PC-3 (cell line): Measurements from ENCODE around the gene DLG2. TPM values are rescaled to one million over a fixed set of nuclear protein-coding genes. Genes with fewer than 3 reads are reported as not detected.

Experiments
- ATAC-seq: fragments of 200-7000 bp; cut with Tn5 transposase; 2 replicates; pipeline ENCODE4 v1.9.1; 2020; ENCODE audit warnings: mild to moderate bottlenecking, moderate library complexity
- BruUV-seq: library from RNA; stranded (reverse); fragments of 400-500 nt; replicated peaks from 2 replicates; lab custom pipeline; 2021; lab: Mats Ljungman, UMichigan
- CTCF ChIA-PET: fragments of 300-600 bp; sonication (Branson Sonifier 250); formaldehyde crosslinking; loops from one replicate; lab custom pipeline; 2022; ENCODE audit warnings: antibody characterized with exemption; lab: Charles Lee
- POLR2A ChIA-PET: fragments of 300-600 bp; sonication (Branson Sonifier 250); formaldehyde crosslinking; loops from one replicate; lab custom pipeline; 2022; ENCODE audit warnings: antibody characterized with exemption; ENCODE audit not compliant: unreplicated experiment; lab: Charles Lee
- DNase-seq: peaks from one replicate; pipeline ENCODE4 v3.0.0-alpha.2; 2015
- H2AFZ ChIP-seq: fragments of 300-600 bp; sonication (generic); 2 replicates; pipeline ENCODE4 v1.6.0; 2016; ENCODE audit warnings: antibody characterized with exemption, low read length
- H3F3A ChIP-seq: fragments of 300-600 bp; sonication (generic); one replicate; pipeline ENCODE4 v1.6.0; 2017; ENCODE audit warnings: antibody characterized with exemption, low read length, control low read depth, mild to moderate bottlenecking; ENCODE audit not compliant: unreplicated experiment
- H3K27ac ChIP-seq: fragments of 300-600 bp; sonication (generic); 2 replicates; pipeline ENCODE4 v1.5.1; 2016; ENCODE audit warnings: mild to moderate bottlenecking, low read length
- H3K27me3 ChIP-seq: fragments of 300-600 bp; sonication (generic); 2 replicates; pipeline ENCODE4 v1.6.1; 2016; ENCODE audit warnings: low read length, mixed read lengths
- H3K36me3 ChIP-seq: fragments of 300-600 bp; sonication (generic); 2 replicates; pipeline ENCODE4 v1.6.1; 2016; ENCODE audit warnings: low read depth, mixed run types, low read length, mixed read lengths
- H3K4me1 ChIP-seq: fragments of 300-600 bp; sonication (generic); 2 replicates; pipeline ENCODE4 v1.5.1; 2016; ENCODE audit warnings: low read length; ENCODE audit not compliant: insufficient read depth
- H3K4me2 ChIP-seq: fragments of 300-600 bp; sonication (generic); 2 replicates; pipeline ENCODE4 v1.6.0; 2016; ENCODE audit warnings: low read length
- H3K4me3 ChIP-seq: fragments of 300-600 bp; sonication (generic); 2 replicates; pipeline ENCODE4 v1.5.1; 2016; ENCODE audit warnings: mild to moderate bottlenecking, low read length, mixed read lengths
- H3K79me2 ChIP-seq: fragments of 300-600 bp; sonication (generic); 2 replicates; pipeline ENCODE4 v1.6.1; 2017; ENCODE audit warnings: low read length, mixed read lengths
- H3K9ac ChIP-seq: fragments of 300-600 bp; sonication (generic); 2 replicates; pipeline ENCODE4 v1.6.0; 2016; ENCODE audit warnings: mild to moderate bottlenecking, low read length
- H3K9me2 ChIP-seq: fragments of 300-600 bp; sonication (generic); replicated peaks from 2 replicates; pipeline ENCODE4 v1.6.1; 2016; ENCODE audit warnings: mixed run types, low read length, mixed read lengths
- H3K9me3 ChIP-seq: fragments of 300-600 bp; sonication (generic); 2 replicates; pipeline ENCODE4 v1.6.1; 2016; ENCODE audit warnings: low read length, mixed read lengths
- H4K20me1 ChIP-seq: fragments of 300-600 bp; sonication (generic); 2 replicates; pipeline ENCODE4 v1.6.1; 2016; ENCODE audit warnings: low read length, mixed read lengths
- CTCF ChIP-seq: fragments of 300-600 bp; sonication (generic); conservative IDR thresholded peaks from 2 replicates; pipeline ENCODE4 v1.5.1; 2017; ENCODE audit warnings: antibody characterized with exemption, low read depth, mild to moderate bottlenecking, low read length
- EZH2 ChIP-seq: fragments of 300-600 bp; sonication (generic); IDR thresholded peaks from one replicate; pipeline ENCODE4 v1.6.1; 2017; ENCODE audit warnings: antibody characterized with exemption, mild to moderate bottlenecking, low read length; ENCODE audit not compliant: unreplicated experiment
- EZH2phosphoT487 ChIP-seq: fragments of 300-600 bp; sonication (generic); IDR thresholded peaks from 2 replicates; pipeline ENCODE4 v1.6.1; 2018; ENCODE audit warnings: mild to moderate bottlenecking, antibody characterized with exemption, low read length, borderline replicate concordance
- intact Hi-C: fragments of 100-400 bp; cut with micrococcal nuclease; formaldehyde crosslinking; loops from 2 replicates; pipeline ENCODE4 v1.9.0; 2023
- total RNA-seq: library from RNA; depleted of rRNA; stranded (reverse); fragments of >200 nt; gene quantifications from 2 replicates; pipeline ENCODE4 v1.2.3, GENCODE V29; 2014

The DLG2 gene
- total RNA-seq, 1 experiment from 2014 or later = 0.58 TPM

GRCh38 chr11:85582111-85582510 is 45.0 kb downstream of the DLG2 start:
- TF ChIP-seq CTCF (no peak), EZH2 (no peak), EZH2phosphoT487 (no peak)
- no peaks in the 10 kb centered on the region for H3K9me3 ChIP-seq
- no peaks in the 10 kb centered on the region for H3K36me3 ChIP-seq
- H3K4me3 ChIP-seq = no peak overlapping the region
- H3K4me1 ChIP-seq = no peaks in the 10 kb centered on the region
- POLR2A ChIA-PET = no interaction called here
- intact Hi-C loops = no loop called here
- BruUV-seq = no TSS peak
- ATAC-seq (no peak), DNase-seq (no peak)
- H3F3A ChIP-seq = no peaks in the 10 kb centered on the region
- H4K20me1 ChIP-seq = no peaks in the 10 kb centered on the region
- H3K79me2 ChIP-seq = no peaks in the 10 kb centered on the region
- H3K27ac ChIP-seq = no peak overlapping the region
- H2AFZ ChIP-seq = no peak overlapping the region
- no peak overlapping the region for H3K4me2 ChIP-seq
- H3K9ac ChIP-seq = no peak overlapping the region
- H3K9me2 ChIP-seq = no peaks in the 10 kb centered on the region
- CTCF ChIA-PET = no interaction called here
- no peaks in the 10 kb centered on the region for H3K27me3 ChIP-seq

GRCh38 chr11:85575388-85575787 is 51.8 kb downstream of the DLG2 start:
- Histone ChIP-seq H3K27me3 (no peaks in the 10 kb centered on the region; the same call in 1 of the 2 replicates), H3K4me2 (no peak overlapping the region), H3K4me3 (no peak overlapping the region), H3K9me3 (no peaks in the 10 kb centered on the region), H3K4me1 (no peaks in the 10 kb centered on the region), H3K9ac (no peak overlapping the region), H3F3A (no peaks in the 10 kb centered on the region), H4K20me1 (no peaks in the 10 kb centered on the region), H3K9me2 (no peaks in the 10 kb centered on the region), H3K27ac (no peak overlapping the region), H3K79me2 (no peaks in the 10 kb centered on the region), H3K36me3 (no peaks in the 10 kb centered on the region), H2AFZ (no peak overlapping the region)
- no peak for TF ChIP-seq CTCF
- no peak for TF ChIP-seq EZH2
- TF ChIP-seq EZH2phosphoT487 = no peak
- CTCF ChIA-PET = no interaction called here
- intact Hi-C loops = no loop called here
- POLR2A ChIA-PET = no interaction called here
- no TSS peak for BruUV-seq
- ATAC-seq (no peak), DNase-seq (no peak)

GRCh38 chr11:85572056-85572455 is 55.1 kb downstream of the DLG2 start:
- ATAC-seq (no peak), DNase-seq (no peak)
- no peak overlapping the region for H3K9ac ChIP-seq
- no peak for TF ChIP-seq EZH2phosphoT487
- TF ChIP-seq EZH2 = no peak
- no peak for TF ChIP-seq CTCF
- no peaks in the 10 kb centered on the region for H3K36me3 ChIP-seq
- no peak overlapping the region for H3K4me2 ChIP-seq
- H4K20me1 ChIP-seq = no peaks in the 10 kb centered on the region
- intact Hi-C loops = no loop called here
- H3K27me3 ChIP-seq = no peaks in the 10 kb centered on the region; the same call in 1 of the 2 replicates
- no peaks in the 10 kb centered on the region for H3K4me1 ChIP-seq
- no peaks in the 10 kb centered on the region for H3K9me2 ChIP-seq
- BruUV-seq = no TSS peak
- no peaks in the 10 kb centered on the region for H3K79me2 ChIP-seq
- no peak overlapping the region for H3K27ac ChIP-seq
- no peak overlapping the region for H2AFZ ChIP-seq
- H3F3A ChIP-seq = no peaks in the 10 kb centered on the region
- H3K4me3 ChIP-seq = no peak overlapping the region
- CTCF ChIA-PET = no interaction called here
- POLR2A ChIA-PET = no interaction called here
- no peaks in the 10 kb centered on the region for H3K9me3 ChIP-seq
